ENCODE results near the gene WSB2. TPM values are rescaled to one million over a fixed set of nuclear protein-coding genes. Genes with fewer than 3 reads are reported as not detected.
A peak's percentile ranks its signal among the peaks of the same experiment; 100 is the strongest.
"Not testable (repeated sequence)": the region's sequence is repeated elsewhere in the genome, so short reads cannot be mapped to it uniquely, and the experiment has no call there.

WSB2 gene
- total RNA-seq, 1 donor: 171 TPM

DNA sequence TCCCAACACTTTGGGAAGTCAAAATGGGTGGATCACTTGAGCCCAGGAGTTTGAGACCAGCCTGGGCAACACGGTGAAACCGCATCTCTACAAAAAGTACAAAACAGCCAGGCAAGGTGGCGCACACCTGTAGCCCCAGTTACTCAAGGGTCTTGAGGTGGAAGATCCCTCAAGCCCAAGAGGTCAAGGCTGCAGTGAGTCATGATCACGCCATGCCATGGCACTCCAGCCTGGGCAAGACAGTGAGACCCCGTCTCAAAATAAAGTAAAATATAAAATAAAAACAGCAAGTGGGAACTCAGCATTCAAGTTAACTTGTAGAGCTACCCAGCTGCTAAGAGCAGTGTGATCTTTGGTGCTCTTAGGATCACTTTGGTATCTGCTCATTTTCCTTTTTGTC is 31.8 kb downstream of the WSB2 start:
- TF ChIP-seq, protein P1, sequence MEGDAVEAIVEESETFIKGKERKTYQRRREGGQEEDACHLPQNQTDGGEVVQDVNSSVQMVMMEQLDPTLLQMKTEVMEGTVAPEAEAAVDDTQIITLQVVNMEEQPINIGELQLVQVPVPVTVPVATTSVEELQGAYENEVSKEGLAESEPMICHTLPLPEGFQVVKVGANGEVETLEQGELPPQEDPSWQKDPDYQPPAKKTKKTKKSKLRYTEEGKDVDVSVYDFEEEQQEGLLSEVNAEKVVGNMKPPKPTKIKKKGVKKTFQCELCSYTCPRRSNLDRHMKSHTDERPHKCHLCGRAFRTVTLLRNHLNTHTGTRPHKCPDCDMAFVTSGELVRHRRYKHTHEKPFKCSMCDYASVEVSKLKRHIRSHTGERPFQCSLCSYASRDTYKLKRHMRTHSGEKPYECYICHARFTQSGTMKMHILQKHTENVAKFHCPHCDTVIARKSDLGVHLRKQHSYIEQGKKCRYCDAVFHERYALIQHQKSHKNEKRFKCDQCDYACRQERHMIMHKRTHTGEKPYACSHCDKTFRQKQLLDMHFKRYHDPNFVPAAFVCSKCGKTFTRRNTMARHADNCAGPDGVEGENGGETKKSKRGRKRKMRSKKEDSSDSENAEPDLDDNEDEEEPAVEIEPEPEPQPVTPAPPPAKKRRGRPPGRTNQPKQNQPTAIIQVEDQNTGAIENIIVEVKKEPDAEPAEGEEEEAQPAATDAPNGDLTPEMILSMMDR (IDR thresholded peaks at IDR 0.05; ENCODE audit: insufficient read depth, low read depth, low read length): no peak
- DNase-seq (ENCODE audit: low read depth): no peak
- no peak overlapping the region for H3K4me3 ChIP-seq (ENCODE audit: low read depth, low read length)

DNA sequence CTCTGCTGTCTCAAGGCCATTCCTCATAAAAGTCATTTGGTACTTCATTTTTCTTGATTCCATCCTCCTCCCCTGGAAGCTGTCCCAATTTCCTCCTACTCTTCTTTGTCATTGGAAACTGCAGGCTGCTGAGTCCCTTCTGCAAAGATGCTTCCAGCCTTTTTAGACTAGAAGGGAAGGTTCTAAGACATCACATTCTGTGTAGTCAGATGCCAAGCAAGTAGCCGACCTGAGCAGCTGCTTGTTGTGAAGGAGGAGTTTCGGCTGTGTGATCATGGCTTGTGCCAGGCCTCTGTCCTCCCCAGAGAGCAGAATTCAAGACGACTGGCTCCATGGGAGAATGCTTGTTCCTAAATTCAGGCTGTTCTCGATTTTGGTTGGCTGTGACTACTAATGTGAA is 35.8 kb downstream of the WSB2 start:
- no peak for DNase-seq (ENCODE audit: low read depth)
- TF ChIP-seq, protein P1 (IDR thresholded peaks at IDR 0.05; ENCODE audit: insufficient read depth, low read depth, low read length): no peak
- no peak overlapping the region for H3K4me3 ChIP-seq (ENCODE audit: low read depth, low read length)

DNA sequence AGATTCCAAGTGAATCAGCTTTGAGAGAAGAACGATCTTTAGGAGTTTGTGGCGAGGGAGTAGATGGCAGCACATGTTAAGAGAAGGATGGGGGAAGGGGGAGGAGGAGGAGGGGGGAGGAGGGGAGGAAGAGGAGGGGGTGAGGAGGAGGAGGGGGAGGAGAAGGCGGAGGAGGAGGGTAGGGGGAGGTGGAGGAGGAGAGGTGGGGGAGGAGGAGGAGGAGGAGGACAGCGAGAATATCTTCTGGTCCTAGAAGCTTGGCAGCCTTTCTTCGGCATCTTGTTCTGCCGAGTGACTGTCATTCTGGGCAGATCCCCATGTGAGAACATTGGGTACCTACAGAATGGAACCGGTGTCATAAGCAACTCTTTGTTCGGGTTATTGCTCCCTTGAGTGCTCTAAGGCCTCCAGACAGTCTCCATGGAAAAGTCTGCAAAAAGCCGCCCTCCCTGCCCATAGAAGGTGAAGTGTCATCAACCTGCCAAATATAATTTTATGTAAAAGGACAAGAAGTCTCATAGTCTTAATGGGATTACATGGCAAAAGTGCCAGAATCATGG is 37.6 kb downstream of the WSB2 start:
- no peak for DNase-seq (ENCODE audit: low read depth)
- H3K4me3 ChIP-seq (ENCODE audit: low read depth, low read length): no peak overlapping the region
- TF ChIP-seq, protein P1 (IDR thresholded peaks at IDR 0.05; ENCODE audit: insufficient read depth, low read depth, low read length): no peak

DNA sequence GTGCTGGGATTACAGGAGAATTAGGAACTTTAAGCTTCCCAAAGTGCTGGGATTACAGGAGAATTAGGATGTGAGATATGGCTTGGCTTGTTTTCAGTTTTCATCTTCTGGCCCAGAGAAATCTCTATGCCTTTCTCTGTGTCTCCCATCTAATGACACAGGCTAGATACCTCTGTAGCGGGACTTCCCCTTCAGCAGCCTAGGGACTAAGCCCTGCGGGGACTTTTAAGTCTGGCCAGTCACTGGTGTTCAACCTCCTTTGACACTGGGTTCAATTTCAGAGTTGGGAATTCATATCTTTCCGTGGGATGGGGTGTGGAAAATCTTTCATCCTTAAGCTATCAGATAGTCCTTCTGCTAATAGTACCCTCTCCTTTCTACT is 38.3 kb downstream of the WSB2 start:
- peak; percentile 8 for DNase-seq (ENCODE audit: low read depth)
- H3K4me3 ChIP-seq (ENCODE audit: low read depth, low read length): no peak overlapping the region
- TF ChIP-seq, protein P1 (IDR thresholded peaks at IDR 0.05; ENCODE audit: insufficient read depth, low read depth, low read length): no peak

DNA sequence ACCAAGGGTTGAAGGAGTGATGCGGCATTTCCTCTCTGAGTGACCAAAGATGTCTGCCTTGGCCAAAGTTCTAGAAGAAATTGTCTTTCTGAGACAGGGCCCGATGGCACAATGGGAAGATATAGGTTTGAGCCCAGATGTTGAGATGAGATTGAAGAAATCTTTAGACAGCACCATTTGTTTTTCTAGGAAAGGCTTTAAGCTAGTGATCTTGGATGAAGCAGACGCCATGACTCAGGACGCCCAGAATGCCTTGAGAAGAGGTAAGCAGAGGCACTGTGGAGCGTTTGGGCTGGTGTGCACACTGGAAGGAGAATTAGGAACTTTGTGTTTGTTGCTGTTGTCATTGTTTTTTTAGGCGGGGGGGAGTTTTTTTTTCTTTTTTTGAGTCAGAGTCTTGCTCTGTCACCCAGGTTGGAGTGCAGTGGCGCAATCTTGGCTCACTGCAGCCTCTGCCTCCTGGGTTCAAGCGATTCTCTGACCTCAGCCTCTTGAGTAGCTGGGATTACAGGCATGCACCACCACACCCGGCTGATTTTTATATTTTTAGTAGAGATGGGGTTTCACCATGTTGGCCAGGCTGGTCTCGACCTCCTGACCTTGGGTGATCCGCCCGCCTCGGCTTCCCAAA is 38.8 kb downstream of the WSB2 start:
- not testable (repeated sequence) for H3K4me3 ChIP-seq (ENCODE audit: low read depth, low read length); DNase-seq (ENCODE audit: low read depth)

DNA sequence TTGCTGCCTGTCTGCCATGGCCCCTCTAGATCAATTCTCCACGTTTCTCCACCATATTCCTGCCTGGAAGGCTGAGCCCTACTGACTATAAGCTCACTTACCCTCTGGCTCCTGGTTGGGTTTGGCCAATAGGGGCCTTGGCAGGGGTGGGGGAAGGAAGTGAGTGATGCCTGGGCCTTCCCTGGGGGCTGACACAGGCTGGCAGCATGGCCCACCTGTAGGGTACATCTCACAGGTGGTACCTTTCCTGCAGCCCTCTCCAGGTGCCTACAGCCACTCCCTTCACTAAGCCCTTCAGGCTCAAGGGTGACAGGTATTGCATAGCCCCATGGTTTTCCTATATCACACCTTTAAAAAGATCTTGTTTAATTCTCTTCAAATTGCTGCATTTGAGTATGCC is 40.9 kb downstream of the WSB2 start:
- no peak overlapping the region for H3K4me3 ChIP-seq (ENCODE audit: low read depth, low read length)
- DNase-seq (ENCODE audit: low read depth): no peak
- TF ChIP-seq, protein P1 (IDR thresholded peaks at IDR 0.05; ENCODE audit: insufficient read depth, low read depth, low read length): no peak

DNA sequence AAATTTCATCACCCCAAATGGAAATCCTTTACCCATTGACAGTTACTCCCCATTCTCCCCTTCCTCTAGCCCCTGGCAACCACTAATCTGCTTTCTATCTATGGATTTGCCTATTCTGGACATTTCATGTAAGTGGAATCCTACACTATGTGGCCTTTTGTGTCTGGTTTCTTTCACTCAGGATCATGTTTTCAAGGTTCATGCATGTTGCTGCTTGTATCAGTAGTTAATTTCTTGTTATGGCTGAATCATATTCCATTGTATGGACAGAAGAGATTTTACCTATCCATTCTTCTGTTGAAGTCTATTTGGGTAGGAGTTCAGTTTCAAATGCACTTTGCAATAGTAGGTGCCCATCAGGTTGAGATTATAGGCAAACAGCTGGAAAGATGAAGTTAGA is 43.1 kb downstream of the WSB2 start:
- no peak for DNase-seq (ENCODE audit: low read depth)
- H3K4me3 ChIP-seq (ENCODE audit: low read depth, low read length): no peak overlapping the region
- TF ChIP-seq, protein P1 (IDR thresholded peaks at IDR 0.05; ENCODE audit: insufficient read depth, low read depth, low read length): no peak
